Karpas-422 (cell line): Measurements from ENCODE around the gene BAD. TPM values are rescaled to one million over a fixed set of nuclear protein-coding genes. Genes with fewer than 3 reads are reported as not detected.
A peak's percentile ranks its signal among the peaks of the same experiment; 100 is the strongest.

Source experiments
- DNase-seq: peaks from one replicate; pipeline ENCODE4 v3.0.0-alpha.2; 2015
- H2AFZ ChIP-seq: fragments of 200-600 bp; sonication (generic); 2 replicates; pipeline ENCODE4 v1.6.1; 2014; ENCODE audit warnings: antibody characterized with exemption, low read length, mixed read lengths
- H3K27ac ChIP-seq: fragments of 200-600 bp; sonication (generic); 2 replicates; pipeline ENCODE4 v1.5.1; 2014; ENCODE audit warnings: mild to moderate bottlenecking, low read length, moderate library complexity
- H3K27me3 ChIP-seq: fragments of 200-600 bp; sonication (generic); 2 replicates; pipeline ENCODE4 v1.6.1; 2014; ENCODE audit warnings: low read length, mixed read lengths
- H3K36me3 ChIP-seq: fragments of 200-600 bp; sonication (generic); 2 replicates; pipeline ENCODE4 v1.6.1; 2014; ENCODE audit warnings: low read length, mixed read lengths; ENCODE audit not compliant: insufficient read depth
- H3K4me1 ChIP-seq: fragments of 200-600 bp; sonication (generic); 2 replicates; pipeline ENCODE4 v1.6.1; 2014; ENCODE audit warnings: mild to moderate bottlenecking, low read length, mixed read lengths
- H3K4me2 ChIP-seq: fragments of 200-600 bp; sonication (generic); 2 replicates; pipeline ENCODE4 v1.6.1; 2014; ENCODE audit warnings: low read length, low read depth, mild to moderate bottlenecking; ENCODE audit not compliant: poor library complexity, severe bottlenecking
- H3K4me3 ChIP-seq: fragments of 200-600 bp; sonication (generic); 2 replicates; pipeline ENCODE4 v1.5.1; 2014; ENCODE audit warnings: mild to moderate bottlenecking, antibody characterized with exemption, low read length, mixed read lengths
- H3K79me2 ChIP-seq: fragments of 200-600 bp; sonication (generic); 2 replicates; pipeline ENCODE4 v1.6.1; 2014; ENCODE audit warnings: mild to moderate bottlenecking, low read length, mixed read lengths
- H3K9ac ChIP-seq: fragments of 200-600 bp; sonication (generic); 2 replicates; pipeline ENCODE4 v1.6.0; 2014; ENCODE audit warnings: low read length
- H3K9me2 ChIP-seq: fragments of 200-600 bp; sonication (generic), shearing (Covaris generic); replicated peaks from 2 replicates; pipeline ENCODE4 v1.6.0; 2014; ENCODE audit warnings: mild to moderate bottlenecking, low read length, moderate library complexity; ENCODE audit not compliant: insufficient read depth
- H3K9me3 ChIP-seq: fragments of 300-700, 200-600 bp; sonication (generic); 2 replicates; pipeline ENCODE4 v1.6.1; 2014; ENCODE audit warnings: low read length, mixed read lengths
- H4K20me1 ChIP-seq: fragments of 200-600 bp; sonication (generic); 2 replicates; pipeline ENCODE4 v1.6.1; 2014; ENCODE audit warnings: mild to moderate bottlenecking, antibody characterized with exemption, low read length, low read depth; ENCODE audit not compliant: insufficient read depth
- total RNA-seq: library from RNA; depleted of rRNA; stranded (reverse); fragments of >200 nt; shearing (Covaris generic); gene quantifications from 2 replicates; pipeline ENCODE4 v1.2.3, GENCODE V29; 2014; ENCODE audit warnings: low replicate concordance

The BAD gene
- total RNA-seq, 1 experiment from 2014 or later, result 45.3 TPM

GRCh38 chr11:64244107-64244506 is 40.4 kb downstream of the BAD start:
- Histone ChIP-seq H3K9me3 (no peaks in the 10 kb centered on the region), H3K4me1 (peaks cover 60% of the 10 kb centered on the region), H3K4me2 (peak overlapping the region; percentile 80), H3K9me2 (no peaks in the 10 kb centered on the region), H3K9ac (peak overlapping the region; percentile 93; the same call in 1 of the 2 replicates), H3K27ac (0 out of 2 replicates have a peak overlapping the region, but pooled peaks have one; percentile 3), H3K4me3 (no peak overlapping the region), H2AFZ (no peak overlapping the region), H3K36me3 (peaks cover 4% of the 10 kb centered on the region; the same call in 1 of the 2 replicates), H4K20me1 (peaks cover 6% of the 10 kb centered on the region; the same call in 1 of the 2 replicates), H3K79me2 (peaks cover 30% of the 10 kb centered on the region), H3K27me3 (no peaks in the 10 kb centered on the region)
- peak; percentile 43 for DNase-seq

GRCh38 chr11:64243236-64243854 is 41.1 kb downstream of the BAD start:
- H3K27ac ChIP-seq, result 0 out of 2 replicates have a peak overlapping the region, but pooled peaks have one; percentile 84
- no peaks in the 10 kb centered on the region for H3K27me3 ChIP-seq
- no peaks in the 10 kb centered on the region for H3K9me3 ChIP-seq
- peak overlapping the region; percentile 80 for H3K4me2 ChIP-seq
- H3K79me2 ChIP-seq, result peaks cover 30% of the 10 kb centered on the region
- H2AFZ ChIP-seq, result no peak overlapping the region
- H4K20me1 ChIP-seq, result peaks cover 6% of the 10 kb centered on the region; the same call in 1 of the 2 replicates
- no peaks in the 10 kb centered on the region for H3K9me2 ChIP-seq
- H3K36me3 ChIP-seq, result peaks cover 4% of the 10 kb centered on the region; the same call in 1 of the 2 replicates
- H3K4me3 ChIP-seq, result peak overlapping the region; percentile 85
- peaks cover 66% of the 10 kb centered on the region for H3K4me1 ChIP-seq
- peak overlapping the region; percentile 93 for H3K9ac ChIP-seq
- DNase-seq, result peak; percentile 59

GRCh38 chr11:64241491-64242374 is 42.7 kb downstream of the BAD start:
- peak overlapping the region; percentile 85 for H3K4me3 ChIP-seq
- DNase-seq, result peak; percentile 87

GRCh38 chr11:64241241-64241490 is 43.3 kb downstream of the BAD start:
- Histone ChIP-seq H3K9me2 (no peaks in the 10 kb centered on the region), H3K4me2 (peak overlapping the region; percentile 80), H3K27ac (peak overlapping the region; percentile 81), H3K4me1 (peaks cover 54% of the 10 kb centered on the region), H3K9me3 (no peaks in the 10 kb centered on the region), H4K20me1 (peaks cover 6% of the 10 kb centered on the region; the same call in 1 of the 2 replicates), H3K27me3 (no peaks in the 10 kb centered on the region), H3K79me2 (peaks cover 29% of the 10 kb centered on the region), H2AFZ (no peak overlapping the region), H3K9ac (peak overlapping the region; percentile 88), H3K4me3 (peak overlapping the region; percentile 85), H3K36me3 (peaks cover 10% of the 10 kb centered on the region; the same call in 1 of the 2 replicates)
- peak; percentile 100 for DNase-seq

More at GRCh38 chr11:64241491-64242374, 42.7 kb downstream of the BAD start:
- H3K27ac ChIP-seq, result peak overlapping the region; percentile 84
- H3K9me3 ChIP-seq, result no peaks in the 10 kb centered on the region
- no peaks in the 10 kb centered on the region for H3K27me3 ChIP-seq
- H3K4me2 ChIP-seq, result peak overlapping the region; percentile 80
- peaks cover 30% of the 10 kb centered on the region for H3K79me2 ChIP-seq
- H2AFZ ChIP-seq, result peak overlapping the region; percentile 30; the same call in 1 of the 2 replicates
- peaks cover 54% of the 10 kb centered on the region for H3K4me1 ChIP-seq
- peaks cover 6% of the 10 kb centered on the region; the same call in 1 of the 2 replicates for H4K20me1 ChIP-seq
- H3K36me3 ChIP-seq, result peaks cover 10% of the 10 kb centered on the region; the same call in 1 of the 2 replicates
- no peaks in the 10 kb centered on the region for H3K9me2 ChIP-seq
- peak overlapping the region; percentile 93 for H3K9ac ChIP-seq

- H3K4me1 ChIP-seq, result peaks cover 57% of the 10 kb centered on the region
- peak within 1 kb of the TSS; percentile 80 for H3K4me2 ChIP-seq
- H3K9me2 ChIP-seq, result no peaks in the 10 kb centered on the region
- peak within 1 kb of the TSS; percentile 93 for H3K9ac ChIP-seq
- H4K20me1 ChIP-seq, result peaks cover 6% of the 10 kb centered on the region; the same call in 1 of the 2 replicates
- H3K36me3 ChIP-seq, result peaks cover 10% of the 10 kb centered on the region; the same call in 1 of the 2 replicates
- peaks cover 29% of the 10 kb centered on the region for H3K79me2 ChIP-seq
- no peaks in the 10 kb centered on the region for H3K27me3 ChIP-seq
- peak within 1 kb of the TSS; percentile 85 for H3K4me3 ChIP-seq
- peak; percentile 99 for DNase-seq
- H3K27ac ChIP-seq, result peak within 1 kb of the TSS; percentile 84
- H2AFZ ChIP-seq, result no peak within 1 kb of the TSS
- no peaks in the 10 kb centered on the region for H3K9me3 ChIP-seq
Observed at GRCh38 chr11:64240435-64241240, 43.8 kb downstream of the BAD start, which contains the start of gene FKBP2. FKBP2 (plus strand) TSS chr11:64241095; CDS start chr11:64242388, 1,293 bp downstream.

GRCh38 chr11:64239662-64240434 is 44.6 kb downstream of the BAD start:
- DNase-seq, result peak; percentile 85

GRCh38 chr11:64238999-64239398 is 45.5 kb downstream of the BAD start:
- Histone ChIP-seq H3K4me2 (peak overlapping the region; percentile 80), H3K36me3 (peaks cover 10% of the 10 kb centered on the region; the same call in 1 of the 2 replicates), H3K4me1 (peaks cover 50% of the 10 kb centered on the region), H3K79me2 (peaks cover 28% of the 10 kb centered on the region), H3K4me3 (no peak overlapping the region), H3K9me2 (no peaks in the 10 kb centered on the region), H3K9me3 (no peaks in the 10 kb centered on the region), H4K20me1 (peaks cover 7% of the 10 kb centered on the region; the same call in 1 of the 2 replicates), H3K27ac (peak overlapping the region; percentile 55), H3K9ac (peak overlapping the region; percentile 28), H3K27me3 (no peaks in the 10 kb centered on the region), H2AFZ (no peak overlapping the region)
- DNase-seq, result no peak

More at GRCh38 chr11:64239662-64240434, 44.6 kb downstream of the BAD start:
- peak overlapping the region; percentile 81 for H3K27ac ChIP-seq
- peak overlapping the region; percentile 88 for H3K9ac ChIP-seq
- no peak overlapping the region for H2AFZ ChIP-seq
- peaks cover 57% of the 10 kb centered on the region for H3K4me1 ChIP-seq
- H3K4me2 ChIP-seq, result peak overlapping the region; percentile 80
- no peaks in the 10 kb centered on the region for H3K9me3 ChIP-seq
- no peaks in the 10 kb centered on the region for H3K27me3 ChIP-seq
- peaks cover 8% of the 10 kb centered on the region; the same call in 1 of the 2 replicates for H4K20me1 ChIP-seq
- H3K36me3 ChIP-seq, result peaks cover 10% of the 10 kb centered on the region; the same call in 1 of the 2 replicates
- H3K79me2 ChIP-seq, result peaks cover 29% of the 10 kb centered on the region
- peak overlapping the region; percentile 85 for H3K4me3 ChIP-seq
- no peaks in the 10 kb centered on the region for H3K9me2 ChIP-seq
